Ishikawa (cell line): ENCODE results near the gene HSPB7.

Source experiments
- CEBPB ChIP-seq: IDR thresholded peaks from 2 replicates; pipeline ENCODE4 v1.6.1; 2012
- CREB1 ChIP-seq: IDR thresholded peaks from 2 replicates; pipeline ENCODE4 v1.6.1; 2012; ENCODE audit warnings: low read depth
- EGR1 ChIP-seq: IDR thresholded peaks from 2 replicates; pipeline ENCODE4 v1.6.1; 2012
- EP300 ChIP-seq: IDR thresholded peaks from 2 replicates; pipeline ENCODE4 v1.6.1; 2012; ENCODE audit warnings: borderline replicate concordance
- FOXM1 ChIP-seq: IDR thresholded peaks from 2 replicates; pipeline ENCODE4 v1.6.1; 2012; ENCODE audit warnings: low read depth, borderline replicate concordance
- NFIC ChIP-seq: IDR thresholded peaks from 2 replicates; pipeline ENCODE4 v1.6.1; 2012
- RAD21 ChIP-seq: IDR thresholded peaks from 2 replicates; pipeline ENCODE4 v1.6.1; 2012; ENCODE audit warnings: low read depth
- TAF1 ChIP-seq: IDR thresholded peaks from 2 replicates; pipeline ENCODE4 v1.6.1; 2012; ENCODE audit warnings: low read depth, mild to moderate bottlenecking
- TCF12 ChIP-seq: IDR thresholded peaks from 2 replicates; pipeline ENCODE4 v1.6.1; 2012; ENCODE audit warnings: low read depth
- TEAD4 ChIP-seq: IDR thresholded peaks from 2 replicates; pipeline ENCODE4 v1.6.1; 2012
- YY1 ChIP-seq: IDR thresholded peaks from 2 replicates; pipeline ENCODE4 v1.6.1; 2012; ENCODE audit warnings: low read depth
- ZBTB7A ChIP-seq: IDR thresholded peaks from 2 replicates; pipeline ENCODE4 v1.6.1; 2012; ENCODE audit warnings: low read depth
- TF ChIP-seq, protein P1 (sequence below): IDR thresholded peaks from 2 replicates; pipeline ENCODE4 v1.6.1; 2012
- TF ChIP-seq, protein P2 (sequence below): IDR thresholded peaks from 2 replicates; pipeline ENCODE4 v1.6.1; 2012; ENCODE audit warnings: low read depth, mild to moderate bottlenecking
- TF ChIP-seq, protein P3 (sequence below): IDR thresholded peaks from 2 replicates; pipeline ENCODE4 v1.6.1; 2012

HSPB7 gene

DNA sequence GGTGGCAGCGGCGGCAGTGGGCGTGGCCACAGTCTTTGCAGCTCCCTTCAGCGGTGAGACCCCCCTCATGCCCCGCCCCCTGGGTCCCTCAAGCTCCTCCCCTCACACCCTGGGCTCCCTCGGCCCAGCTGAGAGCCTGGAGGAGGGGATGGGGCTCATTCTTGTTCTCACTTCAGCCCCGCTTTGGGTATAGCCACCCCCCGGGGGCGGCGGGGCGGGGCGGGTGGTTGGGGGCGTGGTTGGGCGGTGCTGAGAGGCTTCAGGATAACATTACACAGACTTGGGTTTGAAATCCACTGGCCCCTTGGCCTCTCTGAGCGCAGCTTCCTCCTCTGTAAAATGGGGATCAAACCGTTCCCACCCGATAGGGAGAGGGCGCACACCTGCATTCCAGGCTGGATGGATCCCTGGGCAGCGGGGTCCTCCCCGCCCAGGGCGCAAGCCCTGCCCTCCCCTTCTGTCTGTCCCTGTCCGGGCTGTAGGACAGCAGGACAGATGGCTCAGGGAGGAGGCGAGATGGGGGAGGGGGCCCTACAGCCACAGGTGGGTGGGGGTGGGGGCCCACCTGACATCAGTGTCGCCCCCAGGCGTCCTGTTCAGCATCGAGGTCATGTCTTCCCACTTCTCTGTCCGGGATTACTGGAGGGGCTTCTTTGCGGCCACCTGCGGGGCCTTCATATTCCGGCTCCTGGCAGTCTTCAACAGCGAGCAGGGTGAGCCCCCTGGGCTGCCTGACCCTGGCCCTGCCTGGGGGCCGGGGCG lies 9.1 kb upstream of the HSPB7 start:
- 0 out of 2 replicates have a peak, but pooled peaks have one; percentile 19 for TF ChIP-seq TCF12
- TF ChIP-seq, protein P1, sequence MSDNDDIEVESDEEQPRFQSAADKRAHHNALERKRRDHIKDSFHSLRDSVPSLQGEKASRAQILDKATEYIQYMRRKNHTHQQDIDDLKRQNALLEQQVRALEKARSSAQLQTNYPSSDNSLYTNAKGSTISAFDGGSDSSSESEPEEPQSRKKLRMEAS = no peak
- TF ChIP-seq RAD21 = no peak
- TF ChIP-seq FOXM1 = no peak
- TF ChIP-seq TEAD4 = no peak
- TF ChIP-seq EP300 = no peak
- TF ChIP-seq NFIC = no peak
- TF ChIP-seq ZBTB7A = no peak; the same call in 1 of the 2 replicates

DNA sequence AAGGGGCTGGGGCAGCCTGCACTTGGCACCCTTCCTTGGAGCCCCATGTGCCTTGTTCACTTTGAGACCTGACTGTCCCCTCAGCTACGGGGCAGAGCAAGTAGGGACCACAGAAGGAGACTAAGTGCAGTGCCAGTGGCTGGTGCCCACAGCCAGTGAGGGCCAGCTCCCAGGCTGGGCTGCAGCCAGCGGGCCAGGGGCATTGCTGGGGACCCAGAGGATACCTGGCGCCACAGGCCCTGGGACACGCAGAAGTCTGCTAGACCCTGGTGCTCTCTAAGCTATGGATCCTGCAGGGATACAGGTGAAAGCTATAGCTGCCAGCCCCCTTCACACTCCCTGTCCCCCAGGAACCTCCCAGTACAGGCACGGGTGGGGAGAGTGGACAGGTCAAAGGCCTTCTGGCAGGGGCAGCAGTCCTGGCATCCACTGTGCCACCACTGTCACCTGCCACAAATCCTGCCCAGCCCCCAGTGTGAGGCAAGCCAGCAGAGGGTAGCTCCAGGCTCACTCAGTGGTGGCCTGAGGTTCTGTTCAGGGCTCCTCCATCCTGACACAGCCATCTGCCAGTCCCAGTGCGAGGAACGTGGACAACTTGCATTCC lies 5.3 kb upstream of the HSPB7 start:
- TF ChIP-seq CREB1 (no peak), FOXM1 (no peak), ZBTB7A (no peak), YY1 (no peak), EGR1 (no peak), RAD21 (no peak), EP300 (no peak), TEAD4 (no peak), NFIC (no peak), TAF1 (no peak)
- TF ChIP-seq, protein P2, sequence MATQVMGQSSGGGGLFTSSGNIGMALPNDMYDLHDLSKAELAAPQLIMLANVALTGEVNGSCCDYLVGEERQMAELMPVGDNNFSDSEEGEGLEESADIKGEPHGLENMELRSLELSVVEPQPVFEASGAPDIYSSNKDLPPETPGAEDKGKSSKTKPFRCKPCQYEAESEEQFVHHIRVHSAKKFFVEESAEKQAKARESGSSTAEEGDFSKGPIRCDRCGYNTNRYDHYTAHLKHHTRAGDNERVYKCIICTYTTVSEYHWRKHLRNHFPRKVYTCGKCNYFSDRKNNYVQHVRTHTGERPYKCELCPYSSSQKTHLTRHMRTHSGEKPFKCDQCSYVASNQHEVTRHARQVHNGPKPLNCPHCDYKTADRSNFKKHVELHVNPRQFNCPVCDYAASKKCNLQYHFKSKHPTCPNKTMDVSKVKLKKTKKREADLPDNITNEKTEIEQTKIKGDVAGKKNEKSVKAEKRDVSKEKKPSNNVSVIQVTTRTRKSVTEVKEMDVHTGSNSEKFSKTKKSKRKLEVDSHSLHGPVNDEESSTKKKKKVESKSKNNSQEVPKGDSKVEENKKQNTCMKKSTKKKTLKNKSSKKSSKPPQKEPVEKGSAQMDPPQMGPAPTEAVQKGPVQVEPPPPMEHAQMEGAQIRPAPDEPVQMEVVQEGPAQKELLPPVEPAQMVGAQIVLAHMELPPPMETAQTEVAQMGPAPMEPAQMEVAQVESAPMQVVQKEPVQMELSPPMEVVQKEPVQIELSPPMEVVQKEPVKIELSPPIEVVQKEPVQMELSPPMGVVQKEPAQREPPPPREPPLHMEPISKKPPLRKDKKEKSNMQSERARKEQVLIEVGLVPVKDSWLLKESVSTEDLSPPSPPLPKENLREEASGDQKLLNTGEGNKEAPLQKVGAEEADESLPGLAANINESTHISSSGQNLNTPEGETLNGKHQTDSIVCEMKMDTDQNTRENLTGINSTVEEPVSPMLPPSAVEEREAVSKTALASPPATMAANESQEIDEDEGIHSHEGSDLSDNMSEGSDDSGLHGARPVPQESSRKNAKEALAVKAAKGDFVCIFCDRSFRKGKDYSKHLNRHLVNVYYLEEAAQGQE = no peak
- TF ChIP-seq, protein P3, sequence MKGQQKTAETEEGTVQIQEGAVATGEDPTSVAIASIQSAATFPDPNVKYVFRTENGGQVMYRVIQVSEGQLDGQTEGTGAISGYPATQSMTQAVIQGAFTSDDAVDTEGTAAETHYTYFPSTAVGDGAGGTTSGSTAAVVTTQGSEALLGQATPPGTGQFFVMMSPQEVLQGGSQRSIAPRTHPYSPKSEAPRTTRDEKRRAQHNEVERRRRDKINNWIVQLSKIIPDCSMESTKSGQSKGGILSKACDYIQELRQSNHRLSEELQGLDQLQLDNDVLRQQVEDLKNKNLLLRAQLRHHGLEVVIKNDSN = no peak
- TF ChIP-seq, protein P1 = no peak

DNA sequence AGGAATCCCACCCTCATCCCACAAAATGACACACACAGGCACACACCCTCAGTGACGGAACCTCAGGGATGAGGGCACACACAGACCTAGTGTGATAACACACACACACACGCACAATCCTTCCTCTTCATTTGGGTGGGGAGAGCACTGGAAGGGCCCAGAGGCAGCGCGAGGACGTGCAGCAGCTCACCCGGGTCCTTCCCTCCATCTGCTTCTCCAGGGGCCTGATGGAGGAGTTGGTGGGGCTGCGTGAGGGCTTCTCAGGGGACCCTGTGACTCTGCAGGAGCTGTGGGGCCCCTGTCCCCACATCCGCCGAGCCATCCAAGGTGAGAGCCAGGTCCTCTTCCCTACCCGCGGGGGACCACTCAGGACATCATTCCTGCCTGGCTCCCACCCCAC lies 4.5 kb upstream of the HSPB7 start:
- TF ChIP-seq, protein P1 = no peak
- TF ChIP-seq, protein P3 = no peak
- TF ChIP-seq CEBPB (no peak), CREB1 (no peak), RAD21 (no peak), FOXM1 (no peak), EGR1 (no peak), TCF12 (no peak), ZBTB7A (no peak), TEAD4 (no peak), EP300 (no peak), YY1 (no peak), TAF1 (no peak), NFIC (no peak)
- TF ChIP-seq, protein P2 = no peak

- no peak for TF ChIP-seq TCF12
- TF ChIP-seq EP300 = no peak
- TF ChIP-seq CEBPB = no peak
- no peak for TF ChIP-seq EGR1
- no peak for TF ChIP-seq RAD21
- TF ChIP-seq NFIC = no peak
- TF ChIP-seq TAF1 = no peak
Observed at GRCh38 chr1:16021681-16022080, 3.8 kb upstream of the HSPB7 start, which contains the start of gene CLCNKA. Gene CLCNKA, plus strand, starts transcription at chr1:16022036. Its CDS starts 584 bp downstream, at chr1:16022620.

DNA sequence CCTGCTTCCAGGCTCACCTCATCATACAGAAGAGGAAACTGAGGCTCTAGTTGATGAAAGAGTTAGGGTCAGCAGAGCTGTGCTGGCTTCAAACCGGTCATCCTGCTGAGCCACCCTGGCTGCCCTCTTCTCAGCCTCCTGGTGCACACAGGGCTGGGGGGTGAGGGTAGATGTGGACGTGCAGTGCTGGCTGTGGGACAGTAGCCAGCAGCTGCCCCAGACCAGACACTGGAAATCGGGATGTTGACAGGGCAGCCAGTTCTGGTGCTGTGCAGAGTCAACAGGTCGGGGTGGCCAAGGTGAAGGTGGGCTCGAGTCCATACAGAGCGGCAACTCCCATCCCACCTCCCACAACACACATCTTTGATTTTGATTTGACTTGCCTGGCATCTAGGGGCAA lies 2.5 kb upstream of the HSPB7 start:
- TF ChIP-seq, protein P1 = no peak
- no peak for TF ChIP-seq FOXM1
- TF ChIP-seq TCF12 = no peak
- no peak for TF ChIP-seq EP300
- TF ChIP-seq, protein P2 = no peak
- no peak for TF ChIP-seq CEBPB
- TF ChIP-seq, protein P3 = no peak
- TF ChIP-seq ZBTB7A = no peak
